HEK293 (cell line): Measurements from ENCODE around the gene XDH.

Source experiments
- CTCF ChIA-PET: fragments of 350-600 bp; formaldehyde crosslinking; extraction: SDS; loops from one replicate; lab custom pipeline; 2021; ENCODE audit warnings: antibody characterized with exemption; lab: Yijun Ruan, JAX
- POLR2A ChIA-PET: fragments of 300-600 bp; formaldehyde crosslinking; extraction: SDS; loops from one replicate; lab custom pipeline; 2020; ENCODE audit warnings: antibody characterized with exemption, inconsistent platforms; lab: Yijun Ruan, JAX
- H3K27ac ChIP-seq: fragments of 200-500 bp; sonication (Bioruptor generic); 2 replicates; pipeline ENCODE4 v1.5.1; 2014; ENCODE audit warnings: low read depth, low read length, control low read depth, inconsistent platforms; ENCODE audit errors: extremely low read depth
- H3K36me3 ChIP-seq, 2 experiments: fragments of 200-500 bp in 1 of 2; sonication (Bioruptor generic) in 1 of 2; 1 replicate in 1 of 2; 2 replicates in 1 of 2; pipeline ENCODE4 v1.5.1; 2014 to 2017; ENCODE audit warnings: inconsistent platforms in 2 of 2, low read length in 2 of 2; ENCODE audit not compliant: control insufficient read depth in 2 of 2, insufficient read depth in 1 of 2
- H3K4me1 ChIP-seq: fragments of 200-500 bp; sonication (Bioruptor generic); 2 replicates; pipeline ENCODE4 v1.5.1; 2014; ENCODE audit warnings: mild to moderate bottlenecking, low read length, inconsistent platforms; ENCODE audit not compliant: control insufficient read depth, insufficient read depth
- H3K4me3 ChIP-seq: 2 replicates; pipeline ENCODE4 v1.5.1; 2011; ENCODE audit warnings: low read depth, mild to moderate bottlenecking, control low read depth, low read length, moderate library complexity
- H3K9me3 ChIP-seq: fragments of 200-500 bp; sonication (Bioruptor generic); 2 replicates; pipeline ENCODE4 v1.5.1; 2014; ENCODE audit warnings: low read depth, low read length, inconsistent platforms; ENCODE audit not compliant: control insufficient read depth, insufficient read depth
- EGR2 ChIP-seq: fragments of 450-650 bp; formaldehyde crosslinking; IDR thresholded peaks from 2 replicates; pipeline ENCODE4 v1.5.1; 2016; ENCODE audit warnings: low read depth, missing biosample characterization, missing genetic modification characterization
- HOXA7 ChIP-seq: sonication (generic); formaldehyde crosslinking; IDR thresholded peaks from 2 replicates; pipeline ENCODE4 v1.8.1; 2022; ENCODE audit warnings: missing genetic modification reagents, borderline replicate concordance
- SALL2 ChIP-seq: fragments of 450-650 bp; formaldehyde crosslinking; IDR thresholded peaks from 2 replicates; pipeline ENCODE4 v1.5.0; 2017; ENCODE audit warnings: missing biosample characterization, mild to moderate bottlenecking, missing genetic modification characterization, borderline replicate concordance
- WT1 ChIP-seq: fragments of 450-650 bp; formaldehyde crosslinking; IDR thresholded peaks from 2 replicates; pipeline ENCODE4 v1.5.1; 2016; ENCODE audit warnings: missing biosample characterization, missing genetic modification characterization
- ZBTB48 ChIP-seq: fragments of 450-650 bp; formaldehyde crosslinking; IDR thresholded peaks from 2 replicates; pipeline ENCODE4 v1.5.1; 2016; ENCODE audit warnings: missing biosample characterization, missing genetic modification characterization
- ZFP37 ChIP-seq: fragments of 450-650 bp; formaldehyde crosslinking; IDR thresholded peaks from 2 replicates; pipeline ENCODE4 v1.5.1; 2016; ENCODE audit warnings: missing biosample characterization, missing genetic modification characterization
- ZNF16 ChIP-seq: fragments of 450-650 bp; formaldehyde crosslinking; IDR thresholded peaks from 2 replicates; pipeline ENCODE4 v1.5.1; 2016; ENCODE audit warnings: low read depth, missing biosample characterization, missing genetic modification characterization
- ZNF169 ChIP-seq: fragments of 450-650 bp; formaldehyde crosslinking; IDR thresholded peaks from 2 replicates; pipeline ENCODE4 v1.5.1; 2016; ENCODE audit warnings: missing biosample characterization, missing genetic modification characterization
- ZNF2 ChIP-seq: fragments of 450-650 bp; formaldehyde crosslinking; IDR thresholded peaks from 2 replicates; pipeline ENCODE4 v1.5.1; 2016; ENCODE audit warnings: missing biosample characterization, missing genetic modification characterization
- ZNF202 ChIP-seq: fragments of 450-650 bp; formaldehyde crosslinking; IDR thresholded peaks from 2 replicates; pipeline ENCODE4 v1.5.1; 2016; ENCODE audit warnings: missing biosample characterization, missing genetic modification characterization, borderline replicate concordance
- ZNF211 ChIP-seq: fragments of 450-650 bp; formaldehyde crosslinking; IDR thresholded peaks from 2 replicates; pipeline ENCODE4 v1.5.1; 2016; ENCODE audit warnings: low read depth, missing biosample characterization, missing genetic modification characterization
- ZNF214 ChIP-seq: fragments of 450-650 bp; formaldehyde crosslinking; IDR thresholded peaks from 2 replicates; pipeline ENCODE4 v1.5.1; 2017; ENCODE audit warnings: missing biosample characterization, mild to moderate bottlenecking, missing genetic modification characterization, borderline replicate concordance
- ZNF391 ChIP-seq: fragments of 450-650 bp; formaldehyde crosslinking; IDR thresholded peaks from 2 replicates; pipeline ENCODE4 v1.5.1; 2016; ENCODE audit warnings: low read depth, missing biosample characterization, missing genetic modification characterization, borderline replicate concordance
- ZNF521 ChIP-seq: fragments of 450-650 bp; formaldehyde crosslinking; IDR thresholded peaks from 2 replicates; pipeline ENCODE4 v1.5.1; 2017; ENCODE audit warnings: missing biosample characterization, mild to moderate bottlenecking, missing genetic modification characterization
- ZNF623 ChIP-seq: fragments of 450-650 bp; formaldehyde crosslinking; IDR thresholded peaks from 2 replicates; pipeline ENCODE4 v1.5.1; 2016; ENCODE audit warnings: missing biosample characterization, missing genetic modification characterization
- ZNF670 ChIP-seq: fragments of 450-650 bp; formaldehyde crosslinking; IDR thresholded peaks from 2 replicates; pipeline ENCODE4 v1.5.1; 2016; ENCODE audit warnings: missing biosample characterization, missing genetic modification characterization, low read depth
- ZNF707 ChIP-seq: fragments of 450-650 bp; formaldehyde crosslinking; IDR thresholded peaks from 2 replicates; pipeline ENCODE4 v1.5.1; 2016; ENCODE audit warnings: missing biosample characterization, missing genetic modification characterization
- ZNF76 ChIP-seq: fragments of 450-650 bp; formaldehyde crosslinking; IDR thresholded peaks from 2 replicates; pipeline ENCODE4; 2016; ENCODE audit warnings: low read depth, missing biosample characterization, missing genetic modification characterization, borderline replicate concordance
- TF ChIP-seq, protein P1 (sequence below): fragments of 450-650 bp; formaldehyde crosslinking; IDR thresholded peaks from 2 replicates; pipeline ENCODE4 v1.5.1; 2017; ENCODE audit warnings: missing biosample characterization, missing genetic modification characterization
- TF ChIP-seq, protein P2 (sequence below): fragments of 450-650 bp; formaldehyde crosslinking; optimal IDR thresholded peaks from 2 replicates; pipeline ENCODE3; 2016; ENCODE audit warnings: missing biosample characterization, mild to moderate bottlenecking, missing genetic modification characterization
- TF ChIP-seq, protein P3 (sequence below): fragments of 450-650 bp; formaldehyde crosslinking; IDR thresholded peaks from 2 replicates; pipeline ENCODE4 v1.5.1; 2016; ENCODE audit warnings: missing biosample characterization, missing genetic modification characterization
- TF ChIP-seq, protein P4 (sequence below): fragments of 450-650 bp; IDR thresholded peaks from 2 replicates; pipeline ENCODE4 v1.5.1; 2018; ENCODE audit warnings: missing biosample characterization, mild to moderate bottlenecking, missing genetic modification characterization
- TF ChIP-seq, protein P5 (sequence below): fragments of 450-650 bp; formaldehyde crosslinking; IDR thresholded peaks from 2 replicates; pipeline ENCODE4; 2016; ENCODE audit warnings: missing biosample characterization, missing genetic modification characterization

The XDH gene

DNA sequence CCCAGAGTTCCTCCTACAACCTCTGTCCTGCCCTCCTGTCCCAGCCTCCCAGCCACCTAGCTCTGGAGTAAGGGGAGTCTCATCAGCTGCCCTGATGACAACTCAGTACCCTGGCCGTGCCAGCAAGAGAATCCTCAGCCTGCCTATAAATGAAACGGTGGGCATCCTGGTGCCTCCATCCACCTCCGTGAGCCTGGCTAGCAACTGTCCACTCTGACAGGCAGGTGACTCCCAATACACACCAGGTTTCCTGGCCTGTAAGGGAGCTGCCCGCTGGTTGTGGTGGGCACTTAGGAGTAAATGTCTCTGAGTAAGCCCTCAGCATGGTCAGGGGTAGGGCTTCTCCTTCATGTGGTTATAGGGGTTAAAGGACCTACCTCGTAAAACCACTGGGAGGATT lies 81.5 kb downstream of the XDH start (continued):
- TF ChIP-seq, protein P1, sequence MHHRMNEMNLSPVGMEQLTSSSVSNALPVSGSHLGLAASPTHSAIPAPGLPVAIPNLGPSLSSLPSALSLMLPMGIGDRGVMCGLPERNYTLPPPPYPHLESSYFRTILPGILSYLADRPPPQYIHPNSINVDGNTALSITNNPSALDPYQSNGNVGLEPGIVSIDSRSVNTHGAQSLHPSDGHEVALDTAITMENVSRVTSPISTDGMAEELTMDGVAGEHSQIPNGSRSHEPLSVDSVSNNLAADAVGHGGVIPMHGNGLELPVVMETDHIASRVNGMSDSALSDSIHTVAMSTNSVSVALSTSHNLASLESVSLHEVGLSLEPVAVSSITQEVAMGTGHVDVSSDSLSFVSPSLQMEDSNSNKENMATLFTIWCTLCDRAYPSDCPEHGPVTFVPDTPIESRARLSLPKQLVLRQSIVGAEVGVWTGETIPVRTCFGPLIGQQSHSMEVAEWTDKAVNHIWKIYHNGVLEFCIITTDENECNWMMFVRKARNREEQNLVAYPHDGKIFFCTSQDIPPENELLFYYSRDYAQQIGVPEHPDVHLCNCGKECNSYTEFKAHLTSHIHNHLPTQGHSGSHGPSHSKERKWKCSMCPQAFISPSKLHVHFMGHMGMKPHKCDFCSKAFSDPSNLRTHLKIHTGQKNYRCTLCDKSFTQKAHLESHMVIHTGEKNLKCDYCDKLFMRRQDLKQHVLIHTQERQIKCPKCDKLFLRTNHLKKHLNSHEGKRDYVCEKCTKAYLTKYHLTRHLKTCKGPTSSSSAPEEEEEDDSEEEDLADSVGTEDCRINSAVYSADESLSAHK (tag by site-specific recombination): no peak
- TF ChIP-seq ZBTB48 (tag by site-specific recombination) (no peak), HOXA7 (CRISPR knock-in tag) (no peak)

DNA sequence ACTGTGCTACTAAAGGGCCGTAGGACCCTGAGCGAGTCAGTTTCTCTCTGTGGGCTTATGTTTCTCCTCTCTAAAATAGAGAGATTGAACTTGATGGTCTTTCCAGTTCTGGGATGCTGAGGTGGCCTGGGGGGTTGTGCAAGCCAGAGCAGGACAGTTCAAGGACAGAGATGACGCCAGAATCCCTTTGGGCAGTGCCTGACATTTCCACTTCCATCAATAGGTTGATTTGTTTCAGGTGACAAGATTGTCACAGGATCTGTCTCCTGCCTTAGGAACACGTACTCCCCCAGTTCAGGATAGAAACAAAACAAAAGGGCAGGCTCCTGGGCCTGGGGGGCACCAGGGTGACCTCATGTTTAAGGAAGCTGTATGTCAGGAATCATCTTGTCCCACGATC lies 82.0 kb downstream of the XDH start:
- Histone ChIP-seq H3K36me3 (no peaks in the 10 kb centered on the region), H3K27ac (0 out of 2 replicates have a peak overlapping the region, but pooled peaks have one; percentile 5), H3K9me3 (no peaks in the 10 kb centered on the region), H3K4me1 (peaks cover 16% of the 10 kb centered on the region), H3K4me3 (no peak overlapping the region)
- POLR2A ChIA-PET: no interaction called here
- no peak for TF ChIP-seq ZNF169
- TF ChIP-seq ZNF670: no peak
- no peak for TF ChIP-seq ZNF707
- TF ChIP-seq, protein P2, sequence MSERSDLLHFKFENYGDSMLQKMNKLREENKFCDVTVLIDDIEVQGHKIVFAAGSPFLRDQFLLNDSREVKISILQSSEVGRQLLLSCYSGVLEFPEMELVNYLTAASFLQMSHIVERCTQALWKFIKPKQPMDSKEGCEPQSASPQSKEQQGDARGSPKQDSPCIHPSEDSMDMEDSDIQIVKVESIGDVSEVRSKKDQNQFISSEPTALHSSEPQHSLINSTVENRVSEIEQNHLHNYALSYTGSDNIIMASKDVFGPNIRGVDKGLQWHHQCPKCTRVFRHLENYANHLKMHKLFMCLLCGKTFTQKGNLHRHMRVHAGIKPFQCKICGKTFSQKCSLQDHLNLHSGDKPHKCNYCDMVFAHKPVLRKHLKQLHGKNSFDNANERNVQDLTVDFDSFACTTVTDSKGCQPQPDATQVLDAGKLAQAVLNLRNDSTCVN (tag by site-specific recombination): no peak
- TF ChIP-seq ZNF16 (tag by site-specific recombination): no peak
- TF ChIP-seq ZNF211 (tag by site-specific recombination): no peak
- TF ChIP-seq ZNF391 (tag by site-specific recombination): no peak
- TF ChIP-seq ZNF202 (tag by site-specific recombination): no peak
- TF ChIP-seq, protein P3, sequence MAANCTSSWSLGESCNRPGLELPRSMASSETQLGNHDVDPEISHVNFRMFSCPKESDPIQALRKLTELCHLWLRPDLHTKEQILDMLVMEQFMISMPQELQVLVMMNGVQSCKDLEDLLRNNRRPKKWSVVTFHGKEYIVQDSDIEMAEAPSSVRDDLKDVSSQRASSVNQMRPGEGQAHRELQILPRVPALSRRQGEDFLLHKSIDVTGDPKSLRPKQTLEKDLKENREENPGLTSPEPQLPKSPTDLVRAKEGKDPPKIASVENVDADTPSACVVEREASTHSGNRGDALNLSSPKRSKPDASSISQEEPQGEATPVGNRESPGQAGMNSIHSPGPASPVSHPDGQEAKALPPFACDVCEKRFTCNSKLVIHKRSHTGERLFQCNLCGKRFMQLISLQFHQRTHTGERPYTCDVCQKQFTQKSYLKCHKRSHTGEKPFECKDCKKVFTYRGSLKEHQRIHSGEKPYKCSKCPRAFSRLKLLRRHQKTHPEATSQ (tag by site-specific recombination): no peak
- TF ChIP-seq, protein P4, sequence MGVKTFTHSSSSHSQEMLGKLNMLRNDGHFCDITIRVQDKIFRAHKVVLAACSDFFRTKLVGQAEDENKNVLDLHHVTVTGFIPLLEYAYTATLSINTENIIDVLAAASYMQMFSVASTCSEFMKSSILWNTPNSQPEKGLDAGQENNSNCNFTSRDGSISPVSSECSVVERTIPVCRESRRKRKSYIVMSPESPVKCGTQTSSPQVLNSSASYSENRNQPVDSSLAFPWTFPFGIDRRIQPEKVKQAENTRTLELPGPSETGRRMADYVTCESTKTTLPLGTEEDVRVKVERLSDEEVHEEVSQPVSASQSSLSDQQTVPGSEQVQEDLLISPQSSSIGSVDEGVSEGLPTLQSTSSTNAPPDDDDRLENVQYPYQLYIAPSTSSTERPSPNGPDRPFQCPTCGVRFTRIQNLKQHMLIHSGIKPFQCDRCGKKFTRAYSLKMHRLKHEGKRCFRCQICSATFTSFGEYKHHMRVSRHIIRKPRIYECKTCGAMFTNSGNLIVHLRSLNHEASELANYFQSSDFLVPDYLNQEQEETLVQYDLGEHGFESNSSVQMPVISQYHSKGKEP (tag by site-specific recombination): no peak
- TF ChIP-seq, protein P5, sequence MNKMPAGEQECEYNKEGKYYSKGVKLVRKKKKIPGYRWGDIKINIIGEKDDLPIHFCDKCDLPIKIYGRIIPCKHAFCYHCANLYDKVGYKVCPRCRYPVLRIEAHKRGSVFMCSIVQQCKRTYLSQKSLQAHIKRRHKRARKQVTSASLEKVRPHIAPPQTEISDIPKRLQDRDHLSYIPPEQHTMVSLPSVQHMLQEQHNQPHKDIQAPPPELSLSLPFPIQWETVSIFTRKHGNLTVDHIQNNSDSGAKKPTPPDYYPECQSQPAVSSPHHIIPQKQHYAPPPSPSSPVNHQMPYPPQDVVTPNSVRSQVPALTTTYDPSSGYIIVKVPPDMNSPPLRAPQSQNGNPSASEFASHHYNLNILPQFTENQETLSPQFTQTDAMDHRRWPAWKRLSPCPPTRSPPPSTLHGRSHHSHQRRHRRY: no peak
- no peak for TF ChIP-seq WT1 (tag by site-specific recombination)
- no peak for TF ChIP-seq ZNF623
- TF ChIP-seq ZNF2 (tag by site-specific recombination): no peak
- TF ChIP-seq ZNF76 (tag by site-specific recombination): no peak
- no peak for TF ChIP-seq ZNF521 (tag by site-specific recombination)
- no peak for TF ChIP-seq SALL2 (tag by site-specific recombination)
- no peak for TF ChIP-seq ZFP37 (tag by site-specific recombination)
- TF ChIP-seq ZNF214 (tag by site-specific recombination): no peak
- TF ChIP-seq EGR2 (tag by site-specific recombination): no peak
- CTCF ChIA-PET: interaction anchor here (0.6 to 7.5 kb wide), 20 partner anchors 8 to 619 kb away, joined by 3 to 114 read pairs (median 6); partner anchors contain the start of gene EHD3
